ENCODE results near the gene RLN3.
"Not testable (repeated sequence)": the region's sequence is repeated elsewhere in the genome, so short reads cannot be mapped to it uniquely, and the experiment has no call there.

The RLN3 gene

DNA sequence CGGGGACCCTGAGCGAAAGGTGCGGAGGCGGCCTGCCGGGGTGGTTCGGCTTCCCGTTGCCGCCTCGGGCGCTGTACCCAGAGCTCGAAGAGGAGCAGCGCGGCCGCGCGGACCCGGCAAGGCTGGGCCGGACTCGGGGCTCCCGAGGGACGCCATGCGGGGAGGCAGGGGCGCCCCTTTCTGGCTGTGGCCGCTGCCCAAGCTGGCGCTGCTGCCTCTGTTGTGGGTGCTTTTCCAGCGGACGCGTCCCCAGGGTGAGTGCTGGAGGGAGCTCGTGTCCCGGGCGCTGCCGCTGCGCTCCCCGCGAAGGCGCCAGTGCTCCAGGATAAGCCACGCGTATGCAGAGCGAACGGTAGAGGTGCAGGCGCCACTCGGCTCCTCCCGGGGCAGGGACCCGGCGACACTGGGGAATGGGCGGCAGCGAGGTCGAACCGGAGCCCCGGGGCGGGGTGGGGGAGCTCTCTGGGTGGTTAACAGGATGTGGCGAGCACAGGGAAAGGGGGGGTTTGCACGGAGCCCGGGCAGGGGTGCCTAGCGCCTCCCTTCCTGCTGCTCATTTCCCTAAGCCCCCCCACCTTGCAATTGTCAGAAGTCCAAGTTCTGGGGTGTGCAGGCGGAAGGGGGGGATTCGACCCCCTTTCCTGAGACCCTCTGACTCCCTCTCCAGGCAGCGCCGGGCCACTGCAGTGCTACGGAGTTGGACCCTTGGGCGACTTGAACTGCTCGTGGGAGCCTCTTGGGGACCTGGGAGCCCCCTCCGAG lies 4.0 kb downstream of the RLN3 start, which contains the start of gene IL27RA:
IL27RA (plus strand) TSS at position 44 of the 762 bp plus-strand sequence; CDS start at position 155, 111 bp downstream.
- Histone ChIP-seq H3K36me3 (replicated peaks) (no peaks in the 10 kb centered on the region), H3K27me3 (replicated peaks) (no peaks in the 10 kb centered on the region), H3K4me3 (ENCODE audit: low read depth, low read length) (peak within 1 kb of the TSS; percentile 62), H3K27ac (no peak within 1 kb of the TSS)
- in situ Hi-C loops (cut with HindIII; ENCODE audit: low pct_ligation_motif_present, low sequenced_read_pairs): no loop called here
- DNase-seq: peak; percentile 15
- TF ChIP-seq, protein P1, sequence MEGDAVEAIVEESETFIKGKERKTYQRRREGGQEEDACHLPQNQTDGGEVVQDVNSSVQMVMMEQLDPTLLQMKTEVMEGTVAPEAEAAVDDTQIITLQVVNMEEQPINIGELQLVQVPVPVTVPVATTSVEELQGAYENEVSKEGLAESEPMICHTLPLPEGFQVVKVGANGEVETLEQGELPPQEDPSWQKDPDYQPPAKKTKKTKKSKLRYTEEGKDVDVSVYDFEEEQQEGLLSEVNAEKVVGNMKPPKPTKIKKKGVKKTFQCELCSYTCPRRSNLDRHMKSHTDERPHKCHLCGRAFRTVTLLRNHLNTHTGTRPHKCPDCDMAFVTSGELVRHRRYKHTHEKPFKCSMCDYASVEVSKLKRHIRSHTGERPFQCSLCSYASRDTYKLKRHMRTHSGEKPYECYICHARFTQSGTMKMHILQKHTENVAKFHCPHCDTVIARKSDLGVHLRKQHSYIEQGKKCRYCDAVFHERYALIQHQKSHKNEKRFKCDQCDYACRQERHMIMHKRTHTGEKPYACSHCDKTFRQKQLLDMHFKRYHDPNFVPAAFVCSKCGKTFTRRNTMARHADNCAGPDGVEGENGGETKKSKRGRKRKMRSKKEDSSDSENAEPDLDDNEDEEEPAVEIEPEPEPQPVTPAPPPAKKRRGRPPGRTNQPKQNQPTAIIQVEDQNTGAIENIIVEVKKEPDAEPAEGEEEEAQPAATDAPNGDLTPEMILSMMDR (IDR thresholded peaks at IDR 0.05; ENCODE audit: low read depth, low read length, missing control alignments): peak; percentile 87

DNA sequence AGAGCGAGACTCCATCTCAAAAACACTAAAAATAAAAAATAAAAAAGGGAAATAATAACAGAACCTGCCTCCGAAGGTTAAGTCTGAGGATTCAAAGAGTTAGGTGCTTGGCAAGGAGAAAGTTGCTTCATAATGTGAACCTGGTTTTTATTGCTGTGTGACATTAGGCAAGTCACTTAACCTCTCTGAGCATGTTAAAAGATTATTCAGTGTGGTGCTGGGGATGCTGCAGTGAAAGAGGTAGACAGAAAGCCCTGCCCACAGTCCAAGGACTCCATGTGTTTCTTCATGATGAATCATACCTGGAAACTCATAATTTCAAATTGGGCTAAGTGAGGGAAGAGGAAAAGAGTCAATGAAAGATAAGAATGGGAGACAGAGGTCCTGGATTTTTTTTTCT lies 6.0 kb downstream of the RLN3 start:
- Histone ChIP-seq H3K36me3 (replicated peaks) (no peaks in the 10 kb centered on the region), H3K4me3 (ENCODE audit: low read depth, low read length) (no peak overlapping the region), H3K27ac (no peak overlapping the region), H3K27me3 (replicated peaks) (no peaks in the 10 kb centered on the region)
- TF ChIP-seq, protein P1 (IDR thresholded peaks at IDR 0.05; ENCODE audit: low read depth, low read length, missing control alignments): no peak
- DNase-seq: no peak
- in situ Hi-C loops (cut with HindIII; ENCODE audit: low pct_ligation_motif_present, low sequenced_read_pairs): no loop called here

DNA sequence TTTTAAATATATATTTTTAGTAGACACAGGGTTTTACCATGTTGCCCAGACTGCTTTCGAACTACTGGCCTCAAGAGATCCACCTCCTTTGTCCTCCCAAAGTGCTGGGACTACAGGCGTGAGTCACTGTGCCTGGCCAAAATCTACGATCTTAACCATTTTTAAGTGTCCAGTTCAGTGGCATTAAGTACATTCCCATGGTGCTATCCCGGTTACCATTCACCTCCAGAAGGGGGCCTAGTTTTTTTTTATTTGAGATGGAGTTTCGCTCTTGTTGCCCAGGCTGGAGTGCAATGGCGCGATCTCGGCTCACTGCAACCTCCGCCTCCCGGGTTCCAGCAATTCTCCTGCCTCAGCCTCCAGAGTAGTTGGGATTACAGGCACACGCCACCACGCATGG lies 7.2 kb downstream of the RLN3 start:
- in situ Hi-C loops (cut with HindIII; ENCODE audit: low pct_ligation_motif_present, low sequenced_read_pairs); H3K36me3 ChIP-seq (replicated peaks); H3K4me3 ChIP-seq (ENCODE audit: low read depth, low read length); H3K27ac ChIP-seq; DNase-seq; H3K27me3 ChIP-seq (replicated peaks): not testable (repeated sequence)
- TF ChIP-seq, protein P1 (IDR thresholded peaks at IDR 0.05; ENCODE audit: low read depth, low read length, missing control alignments): peak; percentile 5

GRCh38 chr19:14035706-14036105 lies 7.8 kb downstream of the RLN3 start:
- Histone ChIP-seq H3K4me3 (ENCODE audit: low read depth, low read length) (no peak overlapping the region), H3K36me3 (replicated peaks) (no peaks in the 10 kb centered on the region), H3K27ac (no peak overlapping the region), H3K27me3 (replicated peaks) (no peaks in the 10 kb centered on the region)
- DNase-seq: peak; percentile 13
- in situ Hi-C loops (cut with HindIII; ENCODE audit: low pct_ligation_motif_present, low sequenced_read_pairs): no loop called here
- TF ChIP-seq, protein P1 (IDR thresholded peaks at IDR 0.05; ENCODE audit: low read depth, low read length, missing control alignments): no peak

DNA sequence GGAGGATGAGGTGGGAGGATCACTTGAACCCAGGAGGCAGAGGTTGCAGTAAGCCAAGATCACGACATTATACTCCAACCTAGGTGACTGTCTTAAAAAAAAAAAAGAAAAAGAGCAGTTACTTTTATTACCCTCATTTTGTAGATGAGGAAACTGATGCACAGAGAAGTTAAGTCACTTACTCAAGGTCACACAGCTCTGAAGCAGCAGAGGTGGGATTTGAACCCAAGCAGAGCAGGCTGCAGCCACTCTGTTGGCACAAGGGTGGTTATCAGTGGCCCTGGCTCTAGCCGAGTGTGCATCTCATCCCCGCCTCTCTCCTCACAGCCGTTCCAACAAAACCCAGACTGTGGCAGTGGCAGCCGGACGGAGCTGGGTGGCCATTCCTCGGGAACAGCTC lies 11.2 kb downstream of the RLN3 start:
- in situ Hi-C loops (cut with HindIII; ENCODE audit: low pct_ligation_motif_present, low sequenced_read_pairs): no loop called here
- H3K36me3 ChIP-seq (replicated peaks): no peaks in the 10 kb centered on the region
- TF ChIP-seq, protein P1 (IDR thresholded peaks at IDR 0.05; ENCODE audit: low read depth, low read length, missing control alignments): no peak

More for the DNA sequence above, 11.2 kb downstream of the RLN3 start:
- Histone ChIP-seq H3K4me3 (ENCODE audit: low read depth, low read length) (no peak overlapping the region), H3K27me3 (replicated peaks) (no peaks in the 10 kb centered on the region), H3K27ac (no peak overlapping the region)
- DNase-seq: no peak
